Measurements from ENCODE around the gene LRP1-AS. TPM values are rescaled to one million over a fixed set of nuclear protein-coding genes. Genes with fewer than 3 reads are reported as not detected.

The LRP1-AS gene
- total and polyA plus RNA-seq, 4 donors = not detected

- Histone ChIP-seq H3K4me1 (ENCODE audit: control insufficient read depth in 5 of 5, insufficient read depth in 5 of 5, low read length in 5 of 5) (peaks cover 0 to under 1% (median 0%) of the 10 kb centered on the region in 5 donors), H3K4me3 (no peak overlapping the region), H3K9ac (ENCODE audit: insufficient read depth in 1 of 2, low read length in 2 of 2) (no peak overlapping the region), H3K27ac (ENCODE audit: low read depth in 1 of 2, low read length in 1 of 2) (no peak overlapping the region), H3K9me3 (ENCODE audit: control insufficient read depth in 4 of 4, insufficient read depth in 3 of 4, low read length in 3 of 4) (no peaks in the 10 kb centered on the region), H3K36me3 (ENCODE audit: control insufficient read depth in 4 of 4, insufficient read depth in 4 of 4, low read length in 4 of 4) (peaks cover 0 to 84% (median 68%) of the 10 kb centered on the region in 4 donors), H3K27me3 (ENCODE audit: control insufficient read depth in 3 of 3, insufficient read depth in 3 of 3, low read length in 2 of 3) (no peaks in the 10 kb centered on the region)
- DNase-seq (no peak), ATAC-seq (ENCODE audit: insufficient read depth, low FRiP score) (no peak)
- WGBS, 2 donors = 82 to 83% methylated on average over 34 of the region's 34 CpGs
- TF ChIP-seq CTCF (IDR thresholded peaks at IDR 0.05; ENCODE audit: control extremely low read depth, extremely low read depth) = no peak
These were observed 48.4 kb upstream of the LRP1-AS start for GRCh38 chr12:57195611-57196371.

- 88 to 90% methylated on average over 18 to 19 of the region's 19 CpGs for WGBS, 2 donors
- peaks cover 0 to 4% (median 0%) of the 10 kb centered on the region in 5 donors for H3K4me1 ChIP-seq (ENCODE audit: control insufficient read depth in 5 of 5, insufficient read depth in 5 of 5, low read length in 5 of 5)
- ATAC-seq (ENCODE audit: insufficient read depth, low FRiP score) = no peak
- H3K9me3 ChIP-seq (ENCODE audit: control insufficient read depth in 4 of 4, insufficient read depth in 3 of 4, low read length in 3 of 4) = no peaks in the 10 kb centered on the region
- no peak overlapping the region for H3K27ac ChIP-seq (ENCODE audit: low read depth in 1 of 2, low read length in 1 of 2)
- H3K9ac ChIP-seq (ENCODE audit: insufficient read depth in 1 of 2, low read length in 2 of 2) = no peak overlapping the region
- TF ChIP-seq CTCF (IDR thresholded peaks at IDR 0.05; ENCODE audit: control extremely low read depth, extremely low read depth) = no peak
- DNase-seq = no peak
- H3K27me3 ChIP-seq (ENCODE audit: control insufficient read depth in 3 of 3, insufficient read depth in 3 of 3, low read length in 2 of 3) = no peaks in the 10 kb centered on the region
- no peak overlapping the region for H3K4me3 ChIP-seq
- H3K36me3 ChIP-seq (ENCODE audit: control insufficient read depth in 4 of 4, insufficient read depth in 4 of 4, low read length in 4 of 4) = peaks cover 0 to 87% (median 65%) of the 10 kb centered on the region in 4 donors
These were observed 47.8 kb upstream of the LRP1-AS start for GRCh38 chr12:57195186-57195585.

- Histone ChIP-seq H3K4me3 (no peak overlapping the region), H3K27me3 (ENCODE audit: control insufficient read depth in 3 of 3, insufficient read depth in 3 of 3, low read length in 2 of 3) (no peaks in the 10 kb centered on the region), H3K27ac (ENCODE audit: low read depth in 1 of 2, low read length in 1 of 2) (no peak overlapping the region), H3K9ac (ENCODE audit: insufficient read depth in 1 of 2, low read length in 2 of 2) (no peak overlapping the region), H3K36me3 (ENCODE audit: control insufficient read depth in 4 of 4, insufficient read depth in 4 of 4, low read length in 4 of 4) (peaks cover 0 to 89% (median 64%) of the 10 kb centered on the region in 4 donors), H3K9me3 (ENCODE audit: control insufficient read depth in 4 of 4, insufficient read depth in 3 of 4, low read length in 3 of 4) (no peaks in the 10 kb centered on the region), H3K4me1 (ENCODE audit: control insufficient read depth in 5 of 5, insufficient read depth in 5 of 5, low read length in 5 of 5) (peaks cover 0 to 4% (median 2%) of the 10 kb centered on the region in 5 donors)
- ATAC-seq (ENCODE audit: insufficient read depth, low FRiP score) (no peak), DNase-seq (no peak)
- WGBS, 2 donors = 93% methylated on average over 17 to 18 of the region's 18 CpGs
- no peak for TF ChIP-seq CTCF (IDR thresholded peaks at IDR 0.05; ENCODE audit: control extremely low read depth, extremely low read depth)
These were observed 46.8 kb upstream of the LRP1-AS start for GRCh38 chr12:57194253-57194652.
